ENCODE results near the gene ACOX3. TPM values are rescaled to one million over a fixed set of nuclear protein-coding genes. Genes with fewer than 3 reads are reported as not detected.

Gene ACOX3
- total RNA-seq, 1 donor from 2014 or later: 44.1 TPM

- H3K4me3 Mint-ChIP-seq (ENCODE audit: unreplicated experiment): peak overlapping the region; percentile 83
- peaks cover 15% of the 10 kb centered on the region for H3K27me3 Mint-ChIP-seq (ENCODE audit: unreplicated experiment)
- peaks cover 7% of the 10 kb centered on the region for H3K36me3 Mint-ChIP-seq (ENCODE audit: low read depth, unreplicated experiment)
- DNase-seq (ENCODE audit: low spot score): no peak
- H3K9me3 Mint-ChIP-seq (ENCODE audit: unreplicated experiment): peaks cover 6% of the 10 kb centered on the region
- peaks cover 48% of the 10 kb centered on the region for H3K4me1 Mint-ChIP-seq (ENCODE audit: unreplicated experiment)
- no peak for TF ChIP-seq CTCF (IDR thresholded peaks at IDR 0.05; ENCODE audit: unreplicated experiment)
- peak overlapping the region; percentile 54 for H3K27ac Mint-ChIP-seq (ENCODE audit: unreplicated experiment)
These were observed 4.8 kb downstream of the ACOX3 start for GRCh38 chr4:8435656-8436121.

GRCh38 chr4:8434251-8435073 lies 6.1 kb downstream of the ACOX3 start:
- Mint-ChIP-seq H3K27me3 (ENCODE audit: unreplicated experiment) (peaks cover 7% of the 10 kb centered on the region), H3K27ac (ENCODE audit: unreplicated experiment) (no peak overlapping the region), H3K4me3 (ENCODE audit: unreplicated experiment) (no peak overlapping the region), H3K36me3 (ENCODE audit: low read depth, unreplicated experiment) (no peaks in the 10 kb centered on the region), H3K9me3 (ENCODE audit: unreplicated experiment) (no peaks in the 10 kb centered on the region), H3K4me1 (ENCODE audit: unreplicated experiment) (peaks cover 39% of the 10 kb centered on the region)
- no peak for TF ChIP-seq CTCF (IDR thresholded peaks at IDR 0.05; ENCODE audit: unreplicated experiment)
- DNase-seq (ENCODE audit: low spot score): no peak

- TF ChIP-seq CTCF (IDR thresholded peaks at IDR 0.05; ENCODE audit: unreplicated experiment): no peak
- Mint-ChIP-seq H3K36me3 (ENCODE audit: low read depth, unreplicated experiment) (no peaks in the 10 kb centered on the region), H3K9me3 (ENCODE audit: unreplicated experiment) (no peaks in the 10 kb centered on the region), H3K27me3 (ENCODE audit: unreplicated experiment) (peaks cover 11% of the 10 kb centered on the region), H3K4me3 (ENCODE audit: unreplicated experiment) (no peak overlapping the region), H3K27ac (ENCODE audit: unreplicated experiment) (no peak overlapping the region), H3K4me1 (ENCODE audit: unreplicated experiment) (peaks cover 34% of the 10 kb centered on the region)
- no peak for DNase-seq (ENCODE audit: low spot score)
These were observed 7.4 kb downstream of the ACOX3 start for GRCh38 chr4:8433136-8433535.

- peaks cover 6% of the 10 kb centered on the region for H3K27me3 Mint-ChIP-seq (ENCODE audit: unreplicated experiment)
- DNase-seq (ENCODE audit: low spot score): no peak
- no peak overlapping the region for H3K27ac Mint-ChIP-seq (ENCODE audit: unreplicated experiment)
- no peaks in the 10 kb centered on the region for H3K9me3 Mint-ChIP-seq (ENCODE audit: unreplicated experiment)
- peaks cover 3% of the 10 kb centered on the region for H3K36me3 Mint-ChIP-seq (ENCODE audit: low read depth, unreplicated experiment)
- H3K4me3 Mint-ChIP-seq (ENCODE audit: unreplicated experiment): no peak overlapping the region
- no peak for TF ChIP-seq CTCF (IDR thresholded peaks at IDR 0.05; ENCODE audit: unreplicated experiment)
- H3K4me1 Mint-ChIP-seq (ENCODE audit: unreplicated experiment): peaks cover 34% of the 10 kb centered on the region
These were observed 9.0 kb downstream of the ACOX3 start for GRCh38 chr4:8431553-8431952.
